K562 (cell line): ENCODE measurements around the gene POLN.

Experiments used
- ILF3 ChIP-seq: fragments of 450-650 bp; IDR thresholded peaks from 2 replicates; pipeline ENCODE4 v1.6.1; 2018; ENCODE audit warnings: antibody characterized with exemption, mild to moderate bottlenecking, moderate library complexity, borderline replicate concordance
- OTX1 ChIP-seq: fragments of 450-650 bp; formaldehyde crosslinking; IDR thresholded peaks from 2 replicates; pipeline ENCODE4 v1.4.0; 2022; ENCODE audit warnings: mild to moderate bottlenecking
- POLR2A ChIP-seq: fragments of 450-650 bp; conservative IDR thresholded peaks from 2 replicates; pipeline ENCODE4 v1.6.1; 2016
- POLR2AphosphoS2 ChIP-seq: IDR thresholded peaks from 2 replicates; pipeline ENCODE4 v1.6.1; 2012; ENCODE audit warnings: low read length, improper control_type of control experiment
- POLR2AphosphoS5 ChIP-seq: IDR thresholded peaks from 2 replicates; pipeline ENCODE4 v1.6.1; 2011; ENCODE audit warnings: mild to moderate bottlenecking, low read depth, low read length, moderate library complexity; ENCODE audit not compliant: control insufficient read depth, insufficient read depth
- RBM17 ChIP-seq: fragments of 200-400 bp; formaldehyde crosslinking; IDR thresholded peaks from 2 replicates; pipeline ENCODE4 v1.6.1; 2017; ENCODE audit warnings: low read depth, mild to moderate bottlenecking, low read length, borderline replicate concordance
- ZSCAN29 ChIP-seq: fragments of 450-650 bp; IDR thresholded peaks from 2 replicates; pipeline ENCODE4 v1.6.1; 2017
- TF ChIP-seq, protein P1 (sequence below), 3 experiments: IDR thresholded peaks in 2 of 3; conservative IDR thresholded peaks in 1 of 3; 2 replicates each; pipeline ENCODE4 v1.5.1; 2011 to 2012; ENCODE audit warnings: low read length in 3 of 3, mild to moderate bottlenecking in 3 of 3, control low read depth in 2 of 3, improper control_type of control experiment in 1 of 3, inconsistent platforms in 1 of 3, low read depth in 1 of 3, mixed read lengths in 1 of 3, moderate library complexity in 1 of 3; ENCODE audit not compliant: insufficient read depth in 2 of 3
- TF ChIP-seq, protein P2 (sequence below): fragments of 250-450 bp; sonication (Bioruptor Pico); IDR thresholded peaks from 2 replicates; pipeline ENCODE4 v1.5.0; 2021
- TF ChIP-seq, protein P3 (sequence below): fragments of 150-350 bp; conservative IDR thresholded peaks from 2 replicates; pipeline ENCODE4 v1.6.1; 2014; ENCODE audit warnings: low read length

DNA sequence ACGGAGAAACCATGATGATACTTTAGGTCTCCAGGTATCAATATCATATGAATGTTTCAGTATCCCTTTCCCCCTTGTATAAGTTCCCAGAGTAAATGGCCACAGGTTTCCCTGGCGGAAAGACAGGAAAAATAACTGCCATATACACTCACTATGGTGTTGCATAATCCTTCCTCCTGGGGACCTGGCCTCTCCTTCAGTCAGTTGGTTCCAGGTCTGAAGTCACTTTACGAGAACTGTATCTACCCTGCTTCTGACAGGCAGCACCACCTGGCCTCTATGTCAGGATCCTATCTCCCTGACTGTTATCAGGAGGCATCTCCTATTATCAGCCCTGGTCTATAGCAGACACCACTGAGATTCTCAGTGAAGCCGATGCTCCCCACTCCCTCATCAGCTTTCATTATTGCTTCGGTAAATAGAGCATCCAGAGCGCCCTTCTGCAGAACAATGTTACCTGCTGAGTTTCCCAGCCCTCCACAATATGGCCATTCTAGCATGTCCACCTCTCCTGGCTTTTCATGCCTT is 22.6 kb downstream of the POLN start:
- TF ChIP-seq POLR2AphosphoS2 (no peak), OTX1 (CRISPR knock-in tag) (no peak), RBM17 (no peak), POLR2A (no peak), POLR2AphosphoS5 (no peak), ZSCAN29 (no peak), ILF3 (no peak)
- TF ChIP-seq, protein P1, sequence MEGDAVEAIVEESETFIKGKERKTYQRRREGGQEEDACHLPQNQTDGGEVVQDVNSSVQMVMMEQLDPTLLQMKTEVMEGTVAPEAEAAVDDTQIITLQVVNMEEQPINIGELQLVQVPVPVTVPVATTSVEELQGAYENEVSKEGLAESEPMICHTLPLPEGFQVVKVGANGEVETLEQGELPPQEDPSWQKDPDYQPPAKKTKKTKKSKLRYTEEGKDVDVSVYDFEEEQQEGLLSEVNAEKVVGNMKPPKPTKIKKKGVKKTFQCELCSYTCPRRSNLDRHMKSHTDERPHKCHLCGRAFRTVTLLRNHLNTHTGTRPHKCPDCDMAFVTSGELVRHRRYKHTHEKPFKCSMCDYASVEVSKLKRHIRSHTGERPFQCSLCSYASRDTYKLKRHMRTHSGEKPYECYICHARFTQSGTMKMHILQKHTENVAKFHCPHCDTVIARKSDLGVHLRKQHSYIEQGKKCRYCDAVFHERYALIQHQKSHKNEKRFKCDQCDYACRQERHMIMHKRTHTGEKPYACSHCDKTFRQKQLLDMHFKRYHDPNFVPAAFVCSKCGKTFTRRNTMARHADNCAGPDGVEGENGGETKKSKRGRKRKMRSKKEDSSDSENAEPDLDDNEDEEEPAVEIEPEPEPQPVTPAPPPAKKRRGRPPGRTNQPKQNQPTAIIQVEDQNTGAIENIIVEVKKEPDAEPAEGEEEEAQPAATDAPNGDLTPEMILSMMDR (IDR thresholded peaks at IDR 0.05 in 2 of 3, conservative IDR thresholded peaks at IDR 0.05 in 1 of 3; ENCODE audit: insufficient read depth in 2 of 3, low read depth in 1 of 3, low read length in 3 of 3), result no peak
- TF ChIP-seq, protein P2, sequence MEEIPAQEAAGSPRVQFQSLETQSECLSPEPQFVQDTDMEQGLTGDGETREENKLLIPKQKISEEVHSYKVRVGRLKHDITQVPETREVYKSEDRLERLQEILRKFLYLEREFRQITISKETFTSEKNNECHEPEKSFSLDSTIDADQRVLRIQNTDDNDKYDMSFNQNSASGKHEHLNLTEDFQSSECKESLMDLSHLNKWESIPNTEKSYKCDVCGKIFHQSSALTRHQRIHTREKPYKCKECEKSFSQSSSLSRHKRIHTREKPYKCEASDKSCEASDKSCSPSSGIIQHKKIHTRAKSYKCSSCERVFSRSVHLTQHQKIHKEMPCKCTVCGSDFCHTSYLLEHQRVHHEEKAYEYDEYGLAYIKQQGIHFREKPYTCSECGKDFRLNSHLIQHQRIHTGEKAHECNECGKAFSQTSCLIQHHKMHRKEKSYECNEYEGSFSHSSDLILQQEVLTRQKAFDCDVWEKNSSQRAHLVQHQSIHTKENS (CRISPR knock-in tag), result no peak
- TF ChIP-seq, protein P3, sequence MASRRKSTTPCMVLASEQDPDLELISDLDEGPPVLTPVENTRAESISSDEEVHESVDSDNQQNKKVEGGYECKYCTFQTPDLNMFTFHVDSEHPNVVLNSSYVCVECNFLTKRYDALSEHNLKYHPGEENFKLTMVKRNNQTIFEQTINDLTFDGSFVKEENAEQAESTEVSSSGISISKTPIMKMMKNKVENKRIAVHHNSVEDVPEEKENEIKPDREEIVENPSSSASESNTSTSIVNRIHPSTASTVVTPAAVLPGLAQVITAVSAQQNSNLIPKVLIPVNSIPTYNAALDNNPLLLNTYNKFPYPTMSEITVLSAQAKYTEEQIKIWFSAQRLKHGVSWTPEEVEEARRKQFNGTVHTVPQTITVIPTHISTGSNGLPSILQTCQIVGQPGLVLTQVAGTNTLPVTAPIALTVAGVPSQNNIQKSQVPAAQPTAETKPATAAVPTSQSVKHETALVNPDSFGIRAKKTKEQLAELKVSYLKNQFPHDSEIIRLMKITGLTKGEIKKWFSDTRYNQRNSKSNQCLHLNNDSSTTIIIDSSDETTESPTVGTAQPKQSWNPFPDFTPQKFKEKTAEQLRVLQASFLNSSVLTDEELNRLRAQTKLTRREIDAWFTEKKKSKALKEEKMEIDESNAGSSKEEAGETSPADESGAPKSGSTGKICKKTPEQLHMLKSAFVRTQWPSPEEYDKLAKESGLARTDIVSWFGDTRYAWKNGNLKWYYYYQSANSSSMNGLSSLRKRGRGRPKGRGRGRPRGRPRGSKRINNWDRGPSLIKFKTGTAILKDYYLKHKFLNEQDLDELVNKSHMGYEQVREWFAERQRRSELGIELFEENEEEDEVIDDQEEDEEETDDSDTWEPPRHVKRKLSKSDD, result no peak
